WTC11 (cell line): Measurements from ENCODE around the gene NRG3.

ENCODE experiments used
- CTCF ChIP-seq: fragments of 200-600 bp; IDR thresholded peaks from 2 replicates; pipeline ENCODE4 v1.8.0; 2022; ENCODE audit warnings: antibody characterized with exemption
- E2F5 ChIP-seq: sonication (generic); formaldehyde crosslinking; IDR thresholded peaks from 2 replicates; pipeline ENCODE4 v1.8.1; 2022; ENCODE audit warnings: mild to moderate bottlenecking, moderate library complexity, missing genetic modification reagents
- FOXP1 ChIP-seq: sonication (generic); formaldehyde crosslinking; IDR thresholded peaks from 2 replicates; pipeline ENCODE4 v1.8.0; 2022; ENCODE audit warnings: missing genetic modification reagents, mild to moderate bottlenecking, moderate library complexity, borderline replicate concordance
- PRRX2 ChIP-seq: fragments of 250-450 bp; sonication (Bioruptor Pico); IDR thresholded peaks from 2 replicates; pipeline ENCODE4 v1.8.0; 2021; ENCODE audit warnings: mild to moderate bottlenecking
- SP1 ChIP-seq: sonication (generic); formaldehyde crosslinking; conservative IDR thresholded peaks from 2 replicates; pipeline ENCODE4 v1.8.1; 2022; ENCODE audit warnings: missing genetic modification reagents
- TEAD4 ChIP-seq: sonication (generic); formaldehyde crosslinking; IDR thresholded peaks from 2 replicates; pipeline ENCODE4 v1.8.0; 2022; ENCODE audit warnings: mild to moderate bottlenecking, missing genetic modification reagents
- TP53 ChIP-seq: sonication (generic); formaldehyde crosslinking; IDR thresholded peaks from 2 replicates; pipeline ENCODE4 v1.8.1; 2023; ENCODE audit warnings: mild to moderate bottlenecking, missing genetic modification reagents
- USF1 ChIP-seq: sonication (generic); formaldehyde crosslinking; IDR thresholded peaks from 2 replicates; pipeline ENCODE4 v1.8.0; 2022; ENCODE audit warnings: mild to moderate bottlenecking, missing genetic modification reagents
- ZNF138 ChIP-seq: sonication (generic); formaldehyde crosslinking; conservative IDR thresholded peaks from 2 replicates; pipeline ENCODE4 v1.8.1; 2022; ENCODE audit warnings: mild to moderate bottlenecking, moderate library complexity, missing genetic modification reagents
- TF ChIP-seq, protein P1 (sequence below): sonication (generic); formaldehyde crosslinking; IDR thresholded peaks from 2 replicates; pipeline ENCODE4 v1.8.0; 2022; ENCODE audit warnings: mild to moderate bottlenecking, missing genetic modification reagents

GRCh38 chr10:82496114-82496513, 621.1 kb downstream of the NRG3 start:
- TF ChIP-seq, protein P1, sequence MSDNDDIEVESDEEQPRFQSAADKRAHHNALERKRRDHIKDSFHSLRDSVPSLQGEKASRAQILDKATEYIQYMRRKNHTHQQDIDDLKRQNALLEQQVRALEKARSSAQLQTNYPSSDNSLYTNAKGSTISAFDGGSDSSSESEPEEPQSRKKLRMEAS (CRISPR knock-in tag): no peak
- TF ChIP-seq FOXP1 (no peak), CTCF (no peak), TP53 (CRISPR knock-in tag) (no peak), PRRX2 (CRISPR knock-in tag) (no peak), SP1 (no peak), USF1 (CRISPR knock-in tag) (no peak), ZNF138 (CRISPR knock-in tag) (no peak), TEAD4 (CRISPR knock-in tag) (no peak), E2F5 (CRISPR knock-in tag) (no peak)
